Measurements from ENCODE around the gene RUNX1.
A peak's percentile ranks its signal among the peaks of the same experiment; 100 is the strongest.

The RUNX1 gene

DNA sequence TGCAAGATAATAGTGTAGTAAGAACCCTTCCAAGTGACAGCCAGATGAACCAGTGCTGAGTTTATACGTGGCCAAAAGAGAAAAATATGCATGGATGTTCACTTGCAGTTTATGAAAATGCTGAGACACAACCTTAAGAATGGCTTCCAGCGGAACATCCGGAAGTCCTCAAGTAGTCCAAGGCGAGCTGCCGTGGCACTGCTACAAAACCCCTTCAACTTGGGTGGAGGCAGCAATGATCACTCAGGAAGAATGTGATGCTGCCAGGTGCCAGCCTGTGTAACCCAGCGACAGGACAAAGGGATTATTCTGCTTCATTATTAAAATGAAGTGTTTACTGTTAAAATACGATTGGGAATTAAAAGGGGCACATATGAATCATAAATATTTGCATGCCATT is 179.6 kb downstream of the RUNX1 start:
- no peak for DNase-seq

- DNase-seq = no peak
Measured at GRCh38 chr21:34867785-34868184, 181.3 kb downstream of the RUNX1 start.

DNA sequence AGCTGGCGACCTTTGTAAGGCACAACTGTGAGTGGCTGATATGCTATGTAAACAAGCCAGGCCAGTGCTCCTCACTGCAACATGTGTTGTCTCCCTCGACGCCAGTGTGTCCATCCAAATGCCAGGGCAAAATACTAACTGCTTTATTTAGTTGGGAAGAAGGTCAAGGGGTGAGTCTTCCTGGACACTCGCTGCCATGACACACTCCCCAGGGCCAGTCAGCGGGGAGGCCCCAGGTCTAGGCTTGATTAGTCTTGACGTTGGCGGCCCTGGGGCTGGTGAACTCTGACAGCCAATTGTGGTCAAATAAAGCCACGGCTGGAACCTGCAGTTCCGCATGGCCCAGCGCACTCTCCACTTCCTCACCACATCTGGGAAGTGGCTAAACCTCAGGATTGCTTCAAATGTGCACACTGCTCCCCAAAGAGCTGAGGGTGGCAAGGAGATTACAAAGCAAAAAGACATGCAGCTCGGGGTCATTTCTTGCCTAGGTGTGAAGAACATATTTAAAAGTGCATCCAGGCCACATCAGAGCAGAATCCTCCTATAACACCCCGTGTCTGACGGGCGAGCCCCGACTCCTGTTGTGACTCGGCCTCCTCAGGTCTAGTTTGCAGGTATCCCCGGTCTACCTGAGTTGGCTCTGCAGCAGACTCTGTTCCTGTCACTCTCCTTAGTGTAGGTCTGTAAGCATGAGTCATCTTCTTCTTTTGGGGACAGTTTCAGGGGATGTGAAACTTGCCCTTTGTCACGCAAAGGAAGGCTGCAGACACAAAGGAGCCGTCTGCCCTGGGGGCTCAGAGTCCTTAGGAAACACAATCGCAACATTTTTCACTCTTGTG is 183.5 kb downstream of the RUNX1 start:
- peak; percentile 87 for DNase-seq

- no peak for DNase-seq
Measured at GRCh38 chr21:34864370-34865149, 184.5 kb downstream of the RUNX1 start.

- DNase-seq = no peak
Measured at GRCh38 chr21:34862951-34863350, 186.2 kb downstream of the RUNX1 start.

DNA sequence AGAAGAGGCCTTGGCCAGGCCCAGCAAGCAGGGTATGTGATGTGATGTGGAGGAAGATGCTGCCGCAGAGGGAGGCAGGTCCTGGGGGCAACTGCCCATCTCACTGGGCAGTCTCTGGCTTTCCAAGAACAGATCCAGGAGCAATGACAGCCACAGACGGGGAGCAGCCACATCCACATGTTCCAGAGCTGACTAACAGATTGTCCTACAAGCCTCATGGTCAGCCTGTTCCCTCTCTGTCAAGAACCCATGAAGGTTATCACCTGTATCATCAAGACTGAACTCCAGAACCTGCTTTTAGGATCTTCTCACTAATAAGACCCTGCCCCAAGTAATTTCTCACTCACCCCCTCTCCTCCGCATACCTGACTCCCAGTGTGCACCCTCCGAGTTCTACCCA is 187.8 kb downstream of the RUNX1 start:
- DNase-seq = no peak

- DNase-seq = no peak
Measured at GRCh38 chr21:34859976-34860653, 189.0 kb downstream of the RUNX1 start.

DNA sequence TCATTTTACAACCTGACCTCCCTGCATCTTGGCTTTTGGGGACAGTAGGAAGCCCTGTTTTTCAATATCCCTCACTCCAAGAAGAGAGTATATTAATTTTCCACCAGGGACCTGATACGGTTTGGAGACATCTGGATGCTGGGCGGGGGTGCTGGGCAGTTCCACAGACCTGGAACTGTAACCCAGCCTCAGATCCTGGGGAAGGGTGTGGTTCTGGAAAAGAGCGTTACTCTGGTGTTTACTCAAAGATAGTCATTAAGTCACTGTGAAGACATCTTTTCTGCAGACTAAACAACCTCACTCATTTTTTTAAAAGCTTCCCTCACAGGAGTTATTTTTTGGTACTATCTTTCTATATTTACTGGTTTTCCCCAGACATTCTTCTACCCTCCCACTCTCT is 190.5 kb downstream of the RUNX1 start:
- DNase-seq = no peak

GRCh38 chr21:34857874-34858273 is 191.2 kb downstream of the RUNX1 start:
- no peak for DNase-seq

GRCh38 chr21:34857122-34857713 is 191.9 kb downstream of the RUNX1 start:
- no peak for DNase-seq

DNA sequence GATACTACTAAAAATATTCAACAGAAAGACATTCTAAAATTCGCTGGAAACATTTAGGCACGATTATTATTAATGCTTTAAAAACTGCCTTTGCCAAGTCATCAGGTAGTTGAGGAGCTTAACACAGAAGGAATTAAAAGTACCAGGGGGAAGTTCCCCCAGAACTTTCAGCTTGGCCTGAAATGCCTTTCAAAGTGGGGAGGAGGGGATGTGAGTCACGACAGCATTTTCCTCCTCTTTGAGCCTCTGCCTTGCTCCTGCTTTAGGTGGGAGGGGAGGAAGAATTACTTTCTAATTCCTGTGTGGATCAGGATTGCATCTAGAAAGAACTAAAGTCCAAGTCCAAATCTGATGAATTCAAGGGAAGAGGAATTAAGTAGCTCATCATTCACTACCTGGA is 196.7 kb downstream of the RUNX1 start:
- no peak for DNase-seq

DNA sequence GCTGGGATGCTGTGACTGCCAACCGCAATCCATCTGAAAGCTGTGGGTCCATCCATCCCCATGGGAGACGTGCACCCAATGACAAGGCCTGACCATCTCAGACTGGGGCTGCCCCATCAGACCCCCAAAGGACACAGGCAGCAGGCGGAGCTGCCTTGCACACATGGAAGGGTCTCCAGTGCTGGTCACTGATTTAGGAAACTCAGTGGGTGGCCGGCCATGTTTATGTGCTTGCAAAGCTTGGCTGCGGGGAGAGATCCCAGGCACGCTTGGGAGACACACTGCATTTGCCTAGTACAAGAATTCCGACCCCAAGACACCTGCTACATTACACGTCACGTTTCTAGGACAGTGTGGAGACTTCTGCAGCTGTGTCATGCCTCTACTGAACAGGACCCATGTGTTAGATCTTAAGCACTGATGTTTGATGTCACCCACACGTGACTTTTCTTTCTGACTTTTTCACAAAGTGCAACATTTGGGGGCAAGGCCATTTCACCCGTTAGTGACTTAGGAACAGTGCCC is 198.9 kb downstream of the RUNX1 start:
- DNase-seq = no peak

DNA sequence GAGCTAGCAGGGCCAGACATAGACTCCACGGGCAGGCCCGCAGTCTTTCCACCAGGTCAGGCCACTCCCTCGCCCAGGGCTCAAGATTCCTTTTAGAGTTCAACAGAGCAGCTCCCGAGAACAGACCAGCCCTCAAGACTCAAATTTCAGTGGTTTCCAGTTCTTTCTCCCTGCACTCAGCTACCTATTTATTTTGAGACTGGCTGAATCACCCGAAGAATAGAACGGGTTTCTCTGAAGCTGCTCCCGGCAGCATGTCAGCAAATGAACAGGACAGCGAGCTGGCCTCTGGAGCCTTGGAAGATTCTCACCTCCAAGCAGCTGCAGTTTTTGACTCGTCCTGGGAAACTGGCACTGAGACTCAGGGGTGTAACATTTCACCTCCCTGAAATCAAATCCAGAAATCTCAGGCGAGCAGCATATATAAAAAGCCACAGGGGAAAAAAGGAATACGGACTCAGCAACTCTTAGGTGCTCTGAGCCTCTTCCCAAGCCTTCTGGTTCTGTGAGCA is 202.4 kb downstream of the RUNX1 start:
- no peak for DNase-seq

- peak; percentile 79 for DNase-seq
Measured at GRCh38 chr21:34845521-34846451, 203.3 kb downstream of the RUNX1 start.

- no peak for DNase-seq
Measured at GRCh38 chr21:34844924-34845238, 204.2 kb downstream of the RUNX1 start.

DNA sequence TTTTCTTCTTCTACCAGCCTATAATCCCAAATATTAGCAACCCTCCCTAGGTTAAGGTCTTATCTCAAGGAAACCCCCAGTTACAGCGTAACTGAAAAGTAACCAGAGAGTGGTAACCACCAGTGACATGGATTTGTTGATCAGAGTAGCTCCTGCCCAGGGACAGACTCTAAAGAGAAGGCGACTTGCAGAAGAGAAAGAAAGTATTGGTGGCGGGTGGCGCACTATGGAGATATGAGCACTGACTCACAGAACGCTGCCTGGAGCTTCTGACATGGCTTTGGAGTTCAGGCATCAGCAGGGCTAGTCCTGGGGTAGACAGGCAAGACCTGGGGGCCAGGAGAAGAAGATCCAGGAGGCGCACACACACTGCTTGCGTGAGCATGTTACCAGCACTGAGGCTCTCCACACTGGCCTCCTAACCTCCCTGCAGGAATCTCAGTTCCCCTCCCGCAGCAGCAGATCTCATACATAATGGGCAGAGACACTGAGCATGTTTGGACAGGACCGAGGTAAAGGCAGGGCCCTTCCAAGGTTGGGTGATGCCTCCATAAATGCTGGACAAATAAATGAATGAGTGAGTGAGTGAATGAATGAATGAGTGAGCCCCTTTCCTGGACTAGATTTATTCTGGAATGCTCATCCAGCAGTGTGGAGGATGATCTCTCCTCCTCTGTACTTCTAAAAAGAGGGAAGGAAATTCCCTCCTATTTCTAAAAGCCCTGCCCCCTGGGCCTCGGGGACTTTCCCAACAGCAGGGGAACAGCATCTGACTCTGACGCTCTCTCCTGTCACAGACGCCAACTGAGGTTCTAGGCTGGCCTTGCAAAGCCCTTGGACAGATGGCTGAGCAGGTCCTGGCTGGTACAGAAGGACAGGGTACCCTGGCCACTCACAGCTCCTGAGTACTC is 204.8 kb downstream of the RUNX1 start:
- no peak for DNase-seq

GRCh38 chr21:34843562-34843961 is 205.5 kb downstream of the RUNX1 start:
- no peak for DNase-seq

- DNase-seq = no peak
Measured at GRCh38 chr21:34841154-34841553, 207.9 kb downstream of the RUNX1 start.

- no peak for DNase-seq
Measured at GRCh38 chr21:34840693-34841092, 208.4 kb downstream of the RUNX1 start.

GRCh38 chr21:34838956-34839820 is 209.9 kb downstream of the RUNX1 start:
- no peak for DNase-seq
